HCT116 (cell line): ENCODE results near the gene ZNF808. TPM values are rescaled to one million over a fixed set of nuclear protein-coding genes. Genes with fewer than 3 reads are reported as not detected.

Experiments used
- ATAC-seq: fragments of 200-7000 bp; cut with Tn5 transposase; 2 replicates; pipeline ENCODE4 v1.9.1; 2020; ENCODE audit warnings: mild to moderate bottlenecking, moderate library complexity
- BruUV-seq: library from RNA; stranded (reverse); fragments of 400-500 nt; replicated peaks from 2 replicates; lab custom pipeline; 2021; lab: Mats Ljungman, UMichigan
- CTCF ChIA-PET: fragments of 300-600 bp; sonication (Branson Sonifier 250); formaldehyde crosslinking; loops from one replicate; lab custom pipeline; 2021; ENCODE audit warnings: antibody characterized with exemption; lab: Charles Lee
- POLR2A ChIA-PET: fragments of 300-600, 350-600 bp; sonication (Branson Sonifier 250); formaldehyde crosslinking; loops from one replicate; lab custom pipeline; 2021; ENCODE audit warnings: antibody characterized with exemption; lab: Charles Lee
- RAD21 ChIA-PET, 2 experiments: fragments of 300-600 bp; sonication (Branson Sonifier 250); formaldehyde crosslinking; loops; one replicate each; lab custom pipeline; 2023; ENCODE audit warnings: low total read pairs in 2 of 2; ENCODE audit not compliant: uncharacterized antibody in 2 of 2, unreplicated experiment in 2 of 2, low non-redundant PET in 1 of 2; lab: Charles Lee
- DNase-seq: peaks from one replicate; pipeline ENCODE4 v3.0.0-alpha.2; 2010; ENCODE audit warnings: low read depth, low spot score
- H2AFZ ChIP-seq: fragments of 200-600 bp; shearing (Covaris generic), sonication (generic); 2 replicates; pipeline ENCODE4 v1.6.1; 2017; ENCODE audit warnings: low read depth, mixed run types, mixed read lengths, antibody characterized with exemption, low read length; ENCODE audit not compliant: poor library complexity, severe bottlenecking
- H3K27ac ChIP-seq: 2 replicates; pipeline ENCODE4 v1.5.1; 2012; ENCODE audit warnings: low read depth, low read length
- H3K27me3 ChIP-seq: fragments of 200-600 bp; sonication (generic); 2 replicates; pipeline ENCODE4 v1.6.1; 2016; ENCODE audit warnings: mixed run types, low read length, mixed read lengths; ENCODE audit not compliant: insufficient read depth
- H3K36me3 ChIP-seq, 2 experiments: fragments of 200-500 bp in 1 of 2; fragments of 200-600 bp in 1 of 2; sonication (Bioruptor generic) in 1 of 2; sonication (generic) in 1 of 2; 2 replicates each; pipeline versions ENCODE4 v1.5.1 to v1.6.1; 2014 to 2016; ENCODE audit warnings: low read length in 2 of 2, inconsistent platforms in 1 of 2, mixed read lengths in 1 of 2, mixed run types in 1 of 2; ENCODE audit not compliant: insufficient read depth in 2 of 2, control insufficient read depth in 1 of 2
- H3K4me1 ChIP-seq, 2 experiments: fragments of 200-600 bp in 1 of 2; sonication (generic) in 1 of 2; 2 replicates each; pipeline versions ENCODE4 v1.5.1 to v1.6.1; 2012 to 2017; ENCODE audit warnings: low read length in 2 of 2, inconsistent platforms in 1 of 2, mild to moderate bottlenecking in 1 of 2, mixed read lengths in 1 of 2, mixed run types in 1 of 2, moderate library complexity in 1 of 2; ENCODE audit not compliant: insufficient read depth in 2 of 2, control insufficient read depth in 1 of 2
- H3K4me2 ChIP-seq: fragments of 200-600 bp; sonication (generic); 2 replicates; pipeline ENCODE4 v1.6.1; 2017; ENCODE audit warnings: mixed run types, low read length, mixed read lengths
- H3K4me3 ChIP-seq, 2 experiments: fragments of 200-600 bp in 1 of 2; sonication (generic) in 1 of 2; replicated peaks in 1 of 2; 2 replicates each; pipeline ENCODE4 v1.5.1; 2011 to 2016; ENCODE audit warnings: low read length in 2 of 2, control low read depth in 1 of 2, low read depth in 1 of 2, mild to moderate bottlenecking in 1 of 2, mixed read lengths in 1 of 2, mixed run types in 1 of 2
- H3K79me2 ChIP-seq: fragments of 200-600 bp; sonication (generic); 2 replicates; pipeline ENCODE4 v1.6.1; 2017; ENCODE audit warnings: mild to moderate bottlenecking, mixed run types, low read length, moderate library complexity, mixed read lengths; ENCODE audit not compliant: insufficient read depth
- H3K9ac ChIP-seq: fragments of 200-600 bp; sonication (generic); 2 replicates; pipeline ENCODE4 v1.6.1; 2016; ENCODE audit warnings: low read length, mixed read lengths
- H3K9me2 ChIP-seq: fragments of 200-600 bp; sonication (generic), shearing (Covaris generic); 2 replicates; pipeline ENCODE4 v1.6.1; 2017; ENCODE audit warnings: mixed run types, mild to moderate bottlenecking, moderate library complexity; ENCODE audit not compliant: insufficient read depth
- H3K9me3 ChIP-seq, 2 experiments: fragments of 200-500 bp in 1 of 2; fragments of 200-600 bp in 1 of 2; sonication (Bioruptor generic) in 1 of 2; sonication (generic) in 1 of 2; 2 replicates each; pipeline ENCODE4 v1.6.1; 2014 to 2017; ENCODE audit warnings: low read length in 2 of 2, mixed read lengths in 2 of 2, inconsistent platforms in 1 of 2, low read depth in 1 of 2, mild to moderate bottlenecking in 1 of 2, mixed run types in 1 of 2, moderate library complexity in 1 of 2; ENCODE audit not compliant: control insufficient read depth in 1 of 2, insufficient read depth in 1 of 2
- H4K20me1 ChIP-seq: fragments of 200-600 bp; sonication (generic), shearing (Covaris generic); 2 replicates; pipeline ENCODE4 v1.6.1; 2017; ENCODE audit warnings: mixed run types, mild to moderate bottlenecking, moderate library complexity; ENCODE audit not compliant: insufficient read depth
- CEBPB ChIP-seq: IDR thresholded peaks from 2 replicates; pipeline ENCODE4 v1.6.1; 2012; ENCODE audit warnings: low read depth
- CTCF ChIP-seq, 3 experiments: fragments of 200-600 bp in 1 of 3; sonication (generic) in 1 of 3; IDR thresholded peaks in 2 of 3; conservative IDR thresholded peaks in 1 of 3; 2 replicates each; pipeline ENCODE4 v1.5.1; 2012 to 2017; ENCODE audit warnings: low read depth in 2 of 3, low read length in 2 of 3, antibody characterized with exemption in 1 of 3, borderline replicate concordance in 1 of 3, control low read depth in 1 of 3, mild to moderate bottlenecking in 1 of 3, mixed read lengths in 1 of 3, mixed run types in 1 of 3, moderate library complexity in 1 of 3; ENCODE audit not compliant: insufficient read depth in 1 of 3
- ELF1 ChIP-seq: IDR thresholded peaks from 2 replicates; pipeline ENCODE4 v1.6.1; 2012; ENCODE audit warnings: low read depth, borderline replicate concordance
- POLR2A ChIP-seq: IDR thresholded peaks from 2 replicates; pipeline ENCODE4 v1.7.0; 2011; ENCODE audit warnings: borderline replicate concordance; ENCODE audit not compliant: insufficient read depth, insufficient read length; ENCODE audit errors: extremely low read depth
- SP1 ChIP-seq: IDR thresholded peaks from 2 replicates; pipeline ENCODE4 v1.6.1; 2012; ENCODE audit warnings: low read depth
- YY1 ChIP-seq: IDR thresholded peaks from 2 replicates; pipeline ENCODE4 v1.6.1; 2011; ENCODE audit warnings: low read length, low read depth, moderate library complexity, mild to moderate bottlenecking; ENCODE audit not compliant: insufficient replicate concordance; ENCODE audit errors: extremely low read depth
- ZBTB33 ChIP-seq: IDR thresholded peaks from 2 replicates; pipeline ENCODE4 v1.6.1; 2011; ENCODE audit warnings: mild to moderate bottlenecking, low read length, moderate library complexity; ENCODE audit not compliant: insufficient replicate concordance; ENCODE audit errors: extremely low read depth
- intact Hi-C: fragments of 100-400 bp; cut with micrococcal nuclease; formaldehyde crosslinking; loops from 2 replicates; pipeline ENCODE4 v1.10.0; 2022
- total RNA-seq: library from RNA; stranded (reverse); gene quantifications from one replicate; pipeline ENCODE4 v1.2.1, GENCODE V29; 2021; ENCODE audit not compliant: unreplicated experiment

The ZNF808 gene
- total RNA-seq, 1 experiment from 2014 or later: 15.4 TPM

- POLR2A ChIA-PET: no interaction called here
- CTCF ChIA-PET: no interaction called here
- TF ChIP-seq CTCF (IDR thresholded peaks at IDR 0.05 in 2 of 3, conservative IDR thresholded peaks at IDR 0.05 in 1 of 3; ENCODE audit: borderline replicate concordance in 1 of 3, insufficient read depth in 1 of 3, low read depth in 2 of 3, low read length in 2 of 3): no peak
- no peak for TF ChIP-seq YY1
- no peak for TF ChIP-seq SP1
- no peak for TF ChIP-seq ZBTB33
- no peak for TF ChIP-seq POLR2A
- no peak for TF ChIP-seq ELF1
- no peak for TF ChIP-seq CEBPB
- TF ChIP-seq, all 23 proteins: peak for 0
- Histone ChIP-seq H3K9me3 (peaks cover 5% of the 10 kb centered on the region in 2 experiments; a peak in 2 of 4 replicates), H2AFZ (no peak overlapping the region), H3K36me3 (peaks cover 4 to 18% of the 10 kb centered on the region in 2 experiments; a peak in 3 of 4 replicates), H3K4me1 (no peaks in the 10 kb centered on the region), H3K4me2 (no peak overlapping the region), H3K79me2 (no peaks in the 10 kb centered on the region), H3K9me2 (no peaks in the 10 kb centered on the region), H3K9ac (no peak overlapping the region), H3K4me3 (no peak overlapping the region), H3K27me3 (no peaks in the 10 kb centered on the region), H3K27ac (no peak overlapping the region), H4K20me1 (no peaks in the 10 kb centered on the region)
- intact Hi-C loops: no loop called here
- DNase-seq (no peak), ATAC-seq (no peak)
- RAD21 ChIA-PET: no interaction called here
- no TSS peak for BruUV-seq
Measured at GRCh38 chr19:52584736-52585440, 57.4 kb downstream of the ZNF808 start.
